ENCODE results near the gene RNF10.
"Not testable (repeated sequence)": the region's sequence is repeated elsewhere in the genome, so short reads cannot be mapped to it uniquely, and the experiment has no call there.

Gene RNF10

DNA sequence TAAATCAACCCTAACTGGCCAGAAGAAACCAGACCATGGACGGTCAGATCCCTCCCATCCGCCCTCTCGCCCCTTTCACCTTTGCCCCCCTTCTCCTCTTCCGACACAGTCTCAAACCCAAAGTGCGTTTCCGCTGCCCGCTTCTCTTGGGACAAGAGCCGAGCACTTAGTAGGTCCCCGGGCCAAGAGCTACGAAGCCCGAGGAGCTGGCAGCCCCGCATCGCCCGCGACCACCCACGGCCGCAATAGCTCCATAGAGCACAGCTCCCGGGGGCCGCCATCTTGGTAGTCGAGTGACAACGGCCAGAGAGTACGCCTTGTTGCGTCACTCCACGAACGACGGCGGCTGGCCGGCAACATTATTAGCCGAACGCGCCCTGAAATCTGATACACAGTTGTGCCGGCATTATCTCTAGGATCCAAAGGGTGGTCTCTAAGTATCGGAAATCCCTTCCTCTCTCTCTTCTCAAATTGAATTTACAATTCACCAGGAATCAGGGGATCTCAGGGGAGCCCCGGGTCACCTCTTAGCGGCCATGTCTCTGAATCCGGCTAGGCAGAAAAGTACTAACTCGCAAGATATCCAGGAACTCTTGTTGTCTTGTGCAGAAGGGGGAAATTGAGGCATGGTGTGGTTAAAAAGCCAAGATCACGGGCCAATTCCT lies 5.2 kb upstream of the RNF10 start, which contains the start of gene COQ5:
Gene COQ5 (minus strand): TSS at position 298 of the 665 bp plus-strand sequence. CDS start 17 bp downstream, at position 281.
- Histone ChIP-seq H3K9me3 (ENCODE audit: control insufficient read depth in 1 of 2, low read length in 2 of 2) (no peaks in the 10 kb centered on the region), H3K4me3 (ENCODE audit: low read depth in 1 of 2, low read length in 2 of 2) (peak within 1 kb of the TSS; percentile 82 to 93), H3K9ac (ENCODE audit: low read depth in 1 of 2, low read length in 2 of 2) (peak within 1 kb of the TSS; percentile 79 to 98), H3K4me1 (ENCODE audit: control insufficient read depth in 1 of 2, insufficient read depth in 2 of 2, low read length in 2 of 2) (peaks cover 4 to 5% of the 10 kb centered on the region in 2 donors), H3K27me3 (ENCODE audit: control insufficient read depth in 1 of 2, insufficient read depth in 2 of 2, low read length in 2 of 2) (no peaks in the 10 kb centered on the region), H3K27ac (ENCODE audit: low read depth, low read length) (peak within 1 kb of the TSS; percentile 85), H3K36me3 (ENCODE audit: control insufficient read depth in 1 of 2, insufficient read depth in 2 of 2, low read length in 2 of 2) (peaks cover 0 to under 1% of the 10 kb centered on the region in 2 donors)

DNA sequence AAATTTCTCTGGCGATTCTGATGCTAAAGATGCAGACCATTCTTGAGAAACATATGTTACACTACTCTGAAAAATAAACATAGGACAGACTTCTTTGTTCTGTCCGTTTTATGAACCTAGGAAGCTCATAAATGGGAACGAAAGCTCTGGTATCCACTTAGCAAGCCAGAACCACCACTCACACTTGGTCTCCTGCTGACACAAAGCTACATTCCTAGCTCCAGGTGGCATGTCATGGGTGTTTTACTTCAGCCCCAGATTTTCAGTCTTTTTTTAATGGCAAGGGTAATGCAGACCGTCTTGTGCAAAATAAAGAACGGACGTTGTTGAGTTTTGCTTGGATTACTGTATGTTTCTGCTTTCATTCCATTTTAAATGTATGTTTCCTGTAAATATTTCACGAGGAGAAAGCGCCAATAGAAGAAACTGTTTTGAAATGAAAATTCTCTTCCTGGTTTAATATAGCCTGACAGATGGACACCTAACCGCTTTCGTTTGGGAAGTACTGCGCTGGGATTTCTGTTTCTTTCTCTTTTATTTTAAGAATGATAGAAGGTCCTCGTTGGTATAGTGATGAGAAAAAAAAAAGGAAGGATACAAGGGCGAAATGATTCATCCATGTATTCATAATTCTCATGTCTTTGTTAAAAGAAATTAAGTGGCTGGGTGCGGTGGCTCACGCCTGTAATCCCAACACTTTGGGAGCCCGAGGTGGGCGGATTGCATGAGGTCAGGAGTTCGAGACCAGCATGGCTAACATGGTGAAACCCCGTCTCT lies 4.3 kb upstream of the RNF10 start:
- Histone ChIP-seq H3K4me3 (ENCODE audit: low read depth in 1 of 2, low read length in 2 of 2) (peak overlapping the region; percentile 82 to 93), H3K4me1 (ENCODE audit: control insufficient read depth in 1 of 2, insufficient read depth in 2 of 2, low read length in 2 of 2) (peaks cover 4 to 5% of the 10 kb centered on the region in 2 donors), H3K9me3 (ENCODE audit: control insufficient read depth in 1 of 2, low read length in 2 of 2) (no peaks in the 10 kb centered on the region), H3K27me3 (ENCODE audit: control insufficient read depth in 1 of 2, insufficient read depth in 2 of 2, low read length in 2 of 2) (no peaks in the 10 kb centered on the region), H3K27ac (ENCODE audit: low read depth, low read length) (peak overlapping the region; percentile 85), H3K36me3 (ENCODE audit: control insufficient read depth in 1 of 2, insufficient read depth in 2 of 2, low read length in 2 of 2) (no peaks in the 10 kb centered on the region), H3K9ac (ENCODE audit: low read depth in 1 of 2, low read length in 2 of 2) (peak overlapping the region; percentile 79 to 98)

- H3K9me3 ChIP-seq (ENCODE audit: control insufficient read depth in 1 of 2, low read length in 2 of 2); H3K27ac ChIP-seq (ENCODE audit: low read depth, low read length); H3K36me3 ChIP-seq (ENCODE audit: control insufficient read depth in 1 of 2, insufficient read depth in 2 of 2, low read length in 2 of 2); H3K4me1 ChIP-seq (ENCODE audit: control insufficient read depth in 1 of 2, insufficient read depth in 2 of 2, low read length in 2 of 2); H3K27me3 ChIP-seq (ENCODE audit: control insufficient read depth in 1 of 2, insufficient read depth in 2 of 2, low read length in 2 of 2); H3K9ac ChIP-seq (ENCODE audit: low read depth in 1 of 2, low read length in 2 of 2): not testable (repeated sequence)
- H3K4me3 ChIP-seq (ENCODE audit: low read depth in 1 of 2, low read length in 2 of 2) = peak overlapping the region; percentile 82 to 93
These were observed 3.8 kb upstream of the RNF10 start for GRCh38 chr12:120530418-120530761.

GRCh38 chr12:120532701-120533238 lies 1.4 kb upstream of the RNF10 start:
- Histone ChIP-seq H3K4me3 (ENCODE audit: low read depth in 1 of 2, low read length in 2 of 2) (no peak overlapping the region), H3K27me3 (ENCODE audit: control insufficient read depth in 1 of 2, insufficient read depth in 2 of 2, low read length in 2 of 2) (no peaks in the 10 kb centered on the region), H3K9me3 (ENCODE audit: control insufficient read depth in 1 of 2, low read length in 2 of 2) (no peaks in the 10 kb centered on the region), H3K36me3 (ENCODE audit: control insufficient read depth in 1 of 2, insufficient read depth in 2 of 2, low read length in 2 of 2) (peaks cover 0 to 4% of the 10 kb centered on the region in 2 donors), H3K4me1 (ENCODE audit: control insufficient read depth in 1 of 2, insufficient read depth in 2 of 2, low read length in 2 of 2) (peaks cover 18 to 27% of the 10 kb centered on the region in 2 donors), H3K9ac (ENCODE audit: low read depth in 1 of 2, low read length in 2 of 2) (no peak overlapping the region), H3K27ac (ENCODE audit: low read depth, low read length) (no peak overlapping the region)

DNA sequence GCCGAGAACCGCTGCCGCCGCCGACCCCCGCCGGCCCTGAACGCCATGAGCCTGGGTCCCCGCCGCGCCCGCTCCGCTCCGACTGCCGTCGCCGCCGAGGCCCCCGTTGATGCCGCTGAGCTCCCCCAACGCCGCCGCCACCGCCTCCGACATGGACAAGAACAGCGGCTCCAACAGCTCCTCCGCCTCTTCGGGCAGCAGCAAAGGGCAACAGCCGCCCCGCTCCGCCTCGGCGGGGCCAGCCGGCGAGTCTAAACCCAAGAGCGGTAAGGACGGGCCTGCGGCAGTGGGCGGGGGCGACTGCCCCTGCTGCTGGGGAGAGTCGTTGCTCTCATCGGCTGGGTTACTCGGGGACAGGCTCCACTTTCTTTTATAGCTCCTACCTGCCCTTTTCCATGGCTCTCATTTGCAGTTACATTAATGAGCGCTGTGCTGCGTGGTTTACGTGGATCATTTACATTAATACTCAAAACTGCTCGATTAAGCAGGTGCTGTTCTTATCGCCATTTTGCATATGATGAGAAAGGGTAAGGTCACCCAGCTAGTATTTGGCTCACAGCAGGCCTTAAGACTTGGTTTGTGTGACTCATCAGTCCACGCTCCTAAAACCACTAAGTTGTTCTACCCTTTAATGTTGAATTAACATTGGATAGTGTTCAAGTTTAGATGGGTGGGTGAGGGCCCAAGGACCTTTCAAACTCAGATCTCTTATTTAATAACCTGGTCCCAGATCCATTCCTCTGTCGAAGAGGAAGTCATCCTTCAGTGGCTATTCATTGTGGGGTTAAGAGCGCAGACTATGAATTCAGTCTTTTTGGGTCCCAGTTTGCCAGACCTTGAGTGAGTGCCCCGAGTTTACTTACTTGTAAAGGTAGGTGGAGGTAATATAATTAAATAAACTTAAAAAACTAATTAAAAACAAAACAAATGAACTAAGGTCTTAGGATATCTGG lies 823 bp downstream of the RNF10 start:
- Histone ChIP-seq H3K27me3 (ENCODE audit: control insufficient read depth in 1 of 2, insufficient read depth in 2 of 2, low read length in 2 of 2) (no peaks in the 10 kb centered on the region), H3K36me3 (ENCODE audit: control insufficient read depth in 1 of 2, insufficient read depth in 2 of 2, low read length in 2 of 2) (peaks cover 0 to 10% of the 10 kb centered on the region in 2 donors), H3K4me3 (ENCODE audit: low read depth in 1 of 2, low read length in 2 of 2) (peak overlapping the region; percentile 79 to 80), H3K27ac (ENCODE audit: low read depth, low read length) (peak overlapping the region; percentile 86), H3K9ac (ENCODE audit: low read depth in 1 of 2, low read length in 2 of 2) (peak overlapping the region; percentile 74 to 89), H3K4me1 (ENCODE audit: control insufficient read depth in 1 of 2, insufficient read depth in 2 of 2, low read length in 2 of 2) (peaks cover 34 to 44% of the 10 kb centered on the region in 2 donors), H3K9me3 (ENCODE audit: control insufficient read depth in 1 of 2, low read length in 2 of 2) (no peaks in the 10 kb centered on the region)

GRCh38 chr12:120536064-120536791 lies 2.1 kb downstream of the RNF10 start:
- H3K9ac ChIP-seq (ENCODE audit: low read depth in 1 of 2, low read length in 2 of 2) = peak overlapping the region; percentile 74 to 89
- peak overlapping the region; percentile 79 to 80 for H3K4me3 ChIP-seq (ENCODE audit: low read depth in 1 of 2, low read length in 2 of 2)
- H3K9me3 ChIP-seq (ENCODE audit: control insufficient read depth in 1 of 2, low read length in 2 of 2) = no peaks in the 10 kb centered on the region
- no peak overlapping the region for H3K27ac ChIP-seq (ENCODE audit: low read depth, low read length)
- H3K27me3 ChIP-seq (ENCODE audit: control insufficient read depth in 1 of 2, insufficient read depth in 2 of 2, low read length in 2 of 2) = no peaks in the 10 kb centered on the region
- H3K4me1 ChIP-seq (ENCODE audit: control insufficient read depth in 1 of 2, insufficient read depth in 2 of 2, low read length in 2 of 2) = peaks cover 41 to 50% of the 10 kb centered on the region in 2 donors
- H3K36me3 ChIP-seq (ENCODE audit: control insufficient read depth in 1 of 2, insufficient read depth in 2 of 2, low read length in 2 of 2) = peaks cover 0 to 14% of the 10 kb centered on the region in 2 donors

GRCh38 chr12:120537856-120538220 lies 3.7 kb downstream of the RNF10 start:
- Histone ChIP-seq H3K4me3 (ENCODE audit: low read depth in 1 of 2, low read length in 2 of 2) (peak overlapping the region; percentile 79 to 80), H3K27ac (ENCODE audit: low read depth, low read length) (peak overlapping the region; percentile 45), H3K36me3 (ENCODE audit: control insufficient read depth in 1 of 2, insufficient read depth in 2 of 2, low read length in 2 of 2) (peaks cover 0 to 23% of the 10 kb centered on the region in 2 donors), H3K27me3 (ENCODE audit: control insufficient read depth in 1 of 2, insufficient read depth in 2 of 2, low read length in 2 of 2) (no peaks in the 10 kb centered on the region), H3K4me1 (ENCODE audit: control insufficient read depth in 1 of 2, insufficient read depth in 2 of 2, low read length in 2 of 2) (peaks cover 41 to 53% of the 10 kb centered on the region in 2 donors), H3K9me3 (ENCODE audit: control insufficient read depth in 1 of 2, low read length in 2 of 2) (no peaks in the 10 kb centered on the region), H3K9ac (ENCODE audit: low read depth in 1 of 2, low read length in 2 of 2) (peak overlapping the region; percentile 9 to 53)

DNA sequence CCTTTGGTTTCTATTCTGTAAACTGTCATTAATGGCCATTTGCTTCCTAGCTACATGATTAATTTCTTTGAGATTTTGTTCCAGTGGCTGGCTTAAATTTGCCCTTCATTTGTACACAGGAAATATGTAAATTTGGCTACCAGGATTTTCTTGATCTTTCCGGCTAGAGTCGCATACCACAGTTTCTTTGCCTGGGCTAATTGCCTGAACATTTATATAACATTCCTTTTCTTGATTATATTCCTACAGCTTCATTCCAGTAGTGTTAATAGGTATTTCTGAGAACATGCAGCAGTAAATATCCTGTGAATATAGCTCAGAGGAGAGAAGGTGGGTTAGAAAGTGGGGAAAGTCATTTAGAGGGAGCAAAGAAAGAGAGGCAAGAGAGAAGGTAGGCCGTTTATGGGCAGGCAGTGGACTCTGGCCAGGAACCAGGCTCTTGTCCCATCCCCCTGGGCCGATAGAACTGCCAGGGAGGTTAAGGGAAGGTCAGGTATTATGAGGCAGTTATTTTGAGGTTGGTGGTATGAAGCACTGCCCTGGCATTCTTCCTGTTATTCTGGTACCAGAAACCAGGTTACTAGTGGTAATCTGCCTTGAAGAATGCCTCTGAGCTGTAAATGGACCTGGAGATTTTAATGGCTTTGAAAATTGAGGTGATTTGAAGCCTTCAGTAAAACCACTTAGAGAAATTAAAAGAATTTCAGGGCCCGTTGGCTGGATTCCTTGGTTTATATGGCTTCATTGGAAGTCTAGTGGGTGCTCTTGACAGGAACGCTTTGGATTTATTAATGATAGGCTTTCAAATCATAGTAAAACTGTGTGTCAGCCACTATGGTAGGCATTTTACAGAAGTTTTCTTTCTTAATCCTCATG lies 4.4 kb downstream of the RNF10 start:
- Histone ChIP-seq H3K36me3 (ENCODE audit: control insufficient read depth in 1 of 2, insufficient read depth in 2 of 2, low read length in 2 of 2) (peaks cover 0 to 23% of the 10 kb centered on the region in 2 donors), H3K4me1 (ENCODE audit: control insufficient read depth in 1 of 2, insufficient read depth in 2 of 2, low read length in 2 of 2) (peaks cover 41 to 53% of the 10 kb centered on the region in 2 donors), H3K27ac (ENCODE audit: low read depth, low read length) (peak overlapping the region; percentile 45), H3K9ac (ENCODE audit: low read depth in 1 of 2, low read length in 2 of 2) (peak overlapping the region; percentile 9 to 53), H3K4me3 (ENCODE audit: low read depth in 1 of 2, low read length in 2 of 2) (peak overlapping the region; percentile 79 to 80), H3K27me3 (ENCODE audit: control insufficient read depth in 1 of 2, insufficient read depth in 2 of 2, low read length in 2 of 2) (no peaks in the 10 kb centered on the region), H3K9me3 (ENCODE audit: control insufficient read depth in 1 of 2, low read length in 2 of 2) (no peaks in the 10 kb centered on the region)

All from duodenal mucosa (tissue), 2 donors.